Measurements from ENCODE around the gene BMP8A.

DNA sequence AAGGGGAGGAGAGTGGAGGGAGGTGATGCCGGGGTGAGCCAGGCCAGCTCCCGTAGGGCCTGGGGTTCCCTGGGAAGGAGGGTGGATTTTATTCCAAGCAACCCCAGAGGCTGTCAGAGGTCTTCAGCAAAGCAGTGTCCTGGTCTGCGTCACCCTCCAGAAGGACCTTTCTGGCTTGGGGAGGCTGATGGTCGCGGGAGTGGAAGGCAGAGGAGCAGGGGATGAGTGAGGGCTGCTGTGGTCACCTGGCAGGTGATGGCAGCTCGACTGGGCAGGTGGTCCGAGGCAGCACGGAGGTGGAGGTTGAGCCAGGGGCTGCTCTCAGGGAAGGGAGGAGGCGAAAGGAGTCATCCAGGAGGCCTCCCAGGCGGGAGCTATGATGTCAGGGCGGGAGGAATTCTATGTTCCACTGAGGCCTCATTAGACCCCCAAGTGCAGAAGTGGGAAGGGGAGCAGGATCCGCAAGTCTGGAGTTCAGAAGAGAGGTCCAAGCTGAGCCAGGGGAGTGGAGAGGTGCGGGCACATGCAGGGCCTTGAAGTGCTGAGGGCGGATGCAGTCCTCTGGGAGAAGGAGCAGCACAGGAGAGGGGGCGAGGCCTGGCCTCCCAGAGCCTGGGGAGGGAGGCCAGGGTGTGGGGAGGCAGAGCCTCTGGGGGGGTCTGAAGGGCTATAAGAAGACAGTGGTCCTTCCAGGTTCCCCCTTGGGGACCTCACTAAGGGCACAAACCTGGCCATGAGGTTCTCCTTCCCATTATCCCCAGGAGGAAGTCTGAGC is 33.3 kb downstream of the BMP8A start:
- TF ChIP-seq, protein P1, sequence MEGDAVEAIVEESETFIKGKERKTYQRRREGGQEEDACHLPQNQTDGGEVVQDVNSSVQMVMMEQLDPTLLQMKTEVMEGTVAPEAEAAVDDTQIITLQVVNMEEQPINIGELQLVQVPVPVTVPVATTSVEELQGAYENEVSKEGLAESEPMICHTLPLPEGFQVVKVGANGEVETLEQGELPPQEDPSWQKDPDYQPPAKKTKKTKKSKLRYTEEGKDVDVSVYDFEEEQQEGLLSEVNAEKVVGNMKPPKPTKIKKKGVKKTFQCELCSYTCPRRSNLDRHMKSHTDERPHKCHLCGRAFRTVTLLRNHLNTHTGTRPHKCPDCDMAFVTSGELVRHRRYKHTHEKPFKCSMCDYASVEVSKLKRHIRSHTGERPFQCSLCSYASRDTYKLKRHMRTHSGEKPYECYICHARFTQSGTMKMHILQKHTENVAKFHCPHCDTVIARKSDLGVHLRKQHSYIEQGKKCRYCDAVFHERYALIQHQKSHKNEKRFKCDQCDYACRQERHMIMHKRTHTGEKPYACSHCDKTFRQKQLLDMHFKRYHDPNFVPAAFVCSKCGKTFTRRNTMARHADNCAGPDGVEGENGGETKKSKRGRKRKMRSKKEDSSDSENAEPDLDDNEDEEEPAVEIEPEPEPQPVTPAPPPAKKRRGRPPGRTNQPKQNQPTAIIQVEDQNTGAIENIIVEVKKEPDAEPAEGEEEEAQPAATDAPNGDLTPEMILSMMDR (IDR thresholded peaks at IDR 0.05), result no peak
- TF ChIP-seq ZNF302 (CRISPR knock-in tag; IDR thresholded peaks at IDR 0.05), result no peak
- no peak for TF ChIP-seq CHD2 (IDR thresholded peaks at IDR 0.05; ENCODE audit: low read length, partially characterized antibody)
- TF ChIP-seq MAZ (IDR thresholded peaks at IDR 0.05; ENCODE audit: borderline replicate concordance, low read depth, low read length), result no peak
- TF ChIP-seq, protein P2, sequence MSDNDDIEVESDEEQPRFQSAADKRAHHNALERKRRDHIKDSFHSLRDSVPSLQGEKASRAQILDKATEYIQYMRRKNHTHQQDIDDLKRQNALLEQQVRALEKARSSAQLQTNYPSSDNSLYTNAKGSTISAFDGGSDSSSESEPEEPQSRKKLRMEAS (IDR thresholded peaks at IDR 0.05), result no peak
- TF ChIP-seq JUNB (IDR thresholded peaks at IDR 0.05), result no peak
